Spleen (tissue), 3 donors: ENCODE results near the gene IL17C.

Experiments
- POLR2A ChIP-seq, 3 donors: fragments of 450-650 bp; IDR thresholded peaks; one replicate each; pipeline ENCODE4 v1.5.1; 2017; ENCODE audit warnings: antibody characterized with exemption in 3 of 3, mild to moderate bottlenecking in 1 of 3
- POLR2AphosphoS5 ChIP-seq, 3 donors: sonication (generic); formaldehyde crosslinking; IDR thresholded peaks; one replicate each; pipeline ENCODE4 v1.5.1; 2017; ENCODE audit warnings: antibody characterized with exemption in 3 of 3

- TF ChIP-seq POLR2AphosphoS5 (IDR thresholded peaks at IDR 0.05), result peak; percentile 73 to 86 (median 79)
- no peak for TF ChIP-seq POLR2A (IDR thresholded peaks at IDR 0.05)
Measured at GRCh38 chr16:88681709-88682451, 43.5 kb downstream of the IL17C start.
